Spleen (tissue), 7 donors: ENCODE results near the gene TRIM33.

Experiments used
- POLR2A ChIP-seq, 3 donors: fragments of 450-650 bp; IDR thresholded peaks; one replicate each; pipeline ENCODE4 v1.5.1; 2017; ENCODE audit warnings: antibody characterized with exemption in 3 of 3, mild to moderate bottlenecking in 1 of 3
- TF ChIP-seq, protein P1 (sequence below), 11 experiments: fragments of 200-600 bp in 7 of 11; fragments of 450-650 bp in 4 of 11; sonication (generic) in 4 of 11; IDR thresholded peaks in 8 of 11; conservative IDR thresholded peaks in 3 of 11; 1 replicate in 7 of 11; 2 replicates in 4 of 11; pipeline versions ENCODE4 v1.4.0 to v1.8.0; 2016 to 2021; ENCODE audit warnings: antibody characterized with exemption in 11 of 11, inconsistent platforms in 4 of 11, mild to moderate bottlenecking in 1 of 11
- donor health status: DM: no; HTN: no; CAD: no; lungs with moderate emphysema.
- donor health status: DM: no; HTN: no; CAD: no.
- donor health status: DM: no; HTN: no; CAD: no.

DNA sequence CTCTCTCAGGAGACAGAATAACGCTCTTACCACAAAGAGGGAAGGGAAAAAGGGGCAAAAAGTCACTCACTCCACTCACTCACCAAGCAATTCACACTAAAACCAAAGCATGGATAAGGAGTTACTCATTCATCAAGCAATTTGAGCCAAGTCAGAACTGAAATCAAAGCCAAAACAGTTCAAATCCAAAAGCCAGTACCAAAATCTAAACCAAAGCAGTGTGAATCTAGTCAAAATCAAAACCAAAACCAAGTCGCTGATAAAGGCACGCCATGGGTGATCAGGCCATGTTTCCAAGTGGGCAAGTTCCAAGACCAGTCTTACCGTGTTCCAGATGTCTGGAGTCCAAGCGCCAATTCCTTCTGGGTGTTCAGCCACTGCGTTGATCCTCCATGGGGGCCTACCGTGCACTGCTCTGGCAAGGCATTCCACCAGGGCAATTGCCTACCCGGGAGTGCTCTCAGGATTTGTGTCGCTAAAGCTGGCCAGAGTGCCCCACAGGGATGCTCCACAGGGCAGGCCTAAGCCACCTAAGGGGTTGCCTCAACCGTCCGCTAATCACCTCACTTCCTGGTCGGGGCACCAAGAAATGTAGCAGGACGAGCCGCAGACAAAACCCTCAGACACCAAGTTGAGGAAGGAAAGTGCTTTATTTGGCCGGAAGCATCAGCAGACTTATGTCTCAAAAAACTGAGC, 142.3 kb downstream of the TRIM33 start:
- TF ChIP-seq, protein P1, sequence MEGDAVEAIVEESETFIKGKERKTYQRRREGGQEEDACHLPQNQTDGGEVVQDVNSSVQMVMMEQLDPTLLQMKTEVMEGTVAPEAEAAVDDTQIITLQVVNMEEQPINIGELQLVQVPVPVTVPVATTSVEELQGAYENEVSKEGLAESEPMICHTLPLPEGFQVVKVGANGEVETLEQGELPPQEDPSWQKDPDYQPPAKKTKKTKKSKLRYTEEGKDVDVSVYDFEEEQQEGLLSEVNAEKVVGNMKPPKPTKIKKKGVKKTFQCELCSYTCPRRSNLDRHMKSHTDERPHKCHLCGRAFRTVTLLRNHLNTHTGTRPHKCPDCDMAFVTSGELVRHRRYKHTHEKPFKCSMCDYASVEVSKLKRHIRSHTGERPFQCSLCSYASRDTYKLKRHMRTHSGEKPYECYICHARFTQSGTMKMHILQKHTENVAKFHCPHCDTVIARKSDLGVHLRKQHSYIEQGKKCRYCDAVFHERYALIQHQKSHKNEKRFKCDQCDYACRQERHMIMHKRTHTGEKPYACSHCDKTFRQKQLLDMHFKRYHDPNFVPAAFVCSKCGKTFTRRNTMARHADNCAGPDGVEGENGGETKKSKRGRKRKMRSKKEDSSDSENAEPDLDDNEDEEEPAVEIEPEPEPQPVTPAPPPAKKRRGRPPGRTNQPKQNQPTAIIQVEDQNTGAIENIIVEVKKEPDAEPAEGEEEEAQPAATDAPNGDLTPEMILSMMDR (IDR thresholded peaks at IDR 0.05 in 8 of 11, conservative IDR thresholded peaks at IDR 0.05 in 3 of 11): no peak
- TF ChIP-seq POLR2A (IDR thresholded peaks at IDR 0.05): no peak
